Liver (tissue), 9 donors: Measurements from ENCODE around the gene MAD2L2. TPM values are rescaled to one million over a fixed set of nuclear protein-coding genes. Genes with fewer than 3 reads are reported as not detected.

Experiments
- DNase-seq: peaks from one replicate; pipeline ENCODE4 v3.0.0-alpha.2; 2017; ENCODE audit warnings: low spot score
- H3K27ac ChIP-seq, 2 donors: one replicate each; pipeline ENCODE4 v1.7.0; 2013; ENCODE audit warnings: inconsistent platforms in 2 of 2, low read length in 2 of 2, control low read depth in 1 of 2, low read depth in 1 of 2, mild to moderate bottlenecking in 1 of 2
- H3K27me3 ChIP-seq, 4 donors: one replicate each; pipeline versions ENCODE4 v1.6.1 to v1.7.0; 2013; ENCODE audit warnings: low read length in 3 of 4, inconsistent platforms in 1 of 4, mild to moderate bottlenecking in 1 of 4, moderate library complexity in 1 of 4; ENCODE audit not compliant: control insufficient read depth in 4 of 4, insufficient read depth in 4 of 4
- H3K36me3 ChIP-seq, 4 donors: one replicate each; pipeline versions ENCODE4 v1.6.1 to v1.7.0; 2013; ENCODE audit warnings: low read length in 3 of 4, mild to moderate bottlenecking in 3 of 4, low read depth in 1 of 4, moderate library complexity in 1 of 4; ENCODE audit not compliant: control insufficient read depth in 4 of 4, insufficient read depth in 3 of 4
- H3K4me1 ChIP-seq, 4 donors: one replicate each; pipeline versions ENCODE4 v1.6.1 to v1.7.0; 2013; ENCODE audit warnings: low read length in 3 of 4, mild to moderate bottlenecking in 3 of 4, moderate library complexity in 1 of 4; ENCODE audit not compliant: control insufficient read depth in 4 of 4, insufficient read depth in 4 of 4
- H3K4me3 ChIP-seq, 3 donors: one replicate each; pipeline versions ENCODE4 v1.6.1 to v1.7.0; 2013; ENCODE audit warnings: low read length in 3 of 3, control low read depth in 1 of 3, low read depth in 1 of 3, mild to moderate bottlenecking in 1 of 3
- H3K9ac ChIP-seq, 2 donors: one replicate each; pipeline ENCODE4 v1.7.0; 2013; ENCODE audit warnings: low read length in 2 of 2, mild to moderate bottlenecking in 2 of 2, moderate library complexity in 2 of 2, control low read depth in 1 of 2, low read depth in 1 of 2
- H3K9me3 ChIP-seq, 4 donors: one replicate each; pipeline versions ENCODE4 v1.6.1 to v1.7.0; 2013; ENCODE audit warnings: low read length in 3 of 4; ENCODE audit not compliant: control insufficient read depth in 4 of 4
- EGR1 ChIP-seq, 2 donors: IDR thresholded peaks; 2 replicates each; pipeline ENCODE4 v1.6.1; 2016 to 2018; ENCODE audit warnings: antibody characterized with exemption in 2 of 2, low read depth in 2 of 2
- FOXA1 ChIP-seq: IDR thresholded peaks from 2 replicates; pipeline ENCODE4 v1.6.1; 2016; ENCODE audit warnings: antibody characterized with exemption
- GABPA ChIP-seq, 2 donors: IDR thresholded peaks in 1 of 2; conservative IDR thresholded peaks in 1 of 2; 2 replicates each; pipeline ENCODE4 v1.6.1; 2016; ENCODE audit warnings: antibody characterized with exemption in 2 of 2, mild to moderate bottlenecking in 1 of 2, moderate library complexity in 1 of 2
- HNF4A ChIP-seq, 2 donors: conservative IDR thresholded peaks; 2 replicates each; pipeline ENCODE4 v1.6.1; 2016; ENCODE audit warnings: antibody characterized with exemption in 2 of 2, mild to moderate bottlenecking in 2 of 2
- HNF4G ChIP-seq: IDR thresholded peaks from 2 replicates; pipeline ENCODE4 v1.6.1; 2016; ENCODE audit warnings: antibody characterized with exemption
- JUND ChIP-seq, 2 donors: IDR thresholded peaks; 2 replicates each; pipeline ENCODE4 v1.6.1; 2016; ENCODE audit warnings: antibody characterized with exemption in 2 of 2
- RAD21 ChIP-seq, 2 donors: IDR thresholded peaks; 2 replicates each; pipeline ENCODE4 v1.6.1; 2016; ENCODE audit warnings: antibody characterized with exemption in 2 of 2, mild to moderate bottlenecking in 2 of 2
- RXRA ChIP-seq, 2 donors: IDR thresholded peaks; 2 replicates each; pipeline ENCODE4 v1.6.1; 2017 to 2018; ENCODE audit warnings: antibody characterized with exemption in 2 of 2, mild to moderate bottlenecking in 1 of 2
- SP1 ChIP-seq: IDR thresholded peaks from 2 replicates; pipeline ENCODE4 v1.6.1; 2018; ENCODE audit warnings: antibody characterized with exemption, mild to moderate bottlenecking
- TAF1 ChIP-seq: conservative IDR thresholded peaks from 2 replicates; pipeline ENCODE4 v1.6.1; 2016; ENCODE audit warnings: antibody characterized with exemption, mild to moderate bottlenecking
- YY1 ChIP-seq: IDR thresholded peaks from 2 replicates; pipeline ENCODE4 v1.6.1; 2016; ENCODE audit warnings: antibody characterized with exemption, mild to moderate bottlenecking
- WGBS: extraction: QIAGEN DNeasy Blood & Tissue Kit; methylation state at CpG from one replicate; pipeline ENCODE4 v1.1.7; 2013; 5-methylcytosine and 5-hydroxymethylcytosine counted together
- polyA plus RNA-seq, 2 donors: library from polyadenylated mRNA; stranded (reverse) in 1 of 2; unstranded in 1 of 2; fragments of 200-250 nt in 1 of 2; fragments of >200 nt in 1 of 2; fragmentation: Nextera tagmentation in 1 of 2; extraction: Ambion mirVana in 1 of 2; gene quantifications; one replicate each; pipeline versions ENCODE4 v1.2.1 to v1.2.3, GENCODE V29; 2013 to 2015
- total RNA-seq, 2 donors: library from RNA; depleted of rRNA; stranded (reverse); fragments of >200 nt; gene quantifications; one replicate each; pipeline ENCODE4 v1.2.3, GENCODE V29; 2014
- TF ChIP-seq, protein P1 (sequence below): IDR thresholded peaks from 2 replicates; pipeline ENCODE4 v1.6.1; 2016; ENCODE audit warnings: antibody characterized with exemption, mild to moderate bottlenecking
- TF ChIP-seq, protein P2 (sequence below): fragments of 150-350 bp; IDR thresholded peaks from 2 replicates; pipeline ENCODE4 v1.5.1; 2017; ENCODE audit warnings: improper control_type of control experiment, low read depth, low read length; ENCODE audit not compliant: missing input control
- TF ChIP-seq, protein P3 (sequence below): IDR thresholded peaks from 2 replicates; pipeline ENCODE4 v1.6.1; 2016; ENCODE audit warnings: antibody characterized with exemption
- donor health status: healthy.
- donor health status: healthy.
- donor health status: healthy.
- donor health status: healthy.
- donor health status: healthy.

Gene MAD2L2
- total and polyA plus RNA-seq, 4 donors: 17.5 to 43.1 (median 31.9) TPM

DNA sequence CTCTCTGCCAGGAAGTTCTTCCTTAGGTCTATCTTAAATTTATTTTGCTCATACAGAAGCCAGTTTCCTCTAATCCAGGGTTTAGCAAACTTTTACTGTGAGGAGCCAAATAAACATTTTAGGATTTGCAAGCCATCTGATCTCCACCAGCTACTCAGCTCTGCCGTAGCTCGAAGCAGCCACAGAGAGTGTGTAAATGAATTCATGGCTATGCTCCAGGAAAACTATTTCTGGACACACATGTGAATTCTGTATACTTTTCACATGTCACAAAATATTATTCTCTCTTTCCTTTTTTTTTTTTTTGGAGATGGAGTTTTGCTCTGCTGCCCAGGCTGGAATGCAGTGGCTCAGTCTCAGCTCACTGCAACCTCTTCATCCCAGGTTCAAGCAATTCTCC lies 41.6 kb upstream of the MAD2L2 start:
- no peak for DNase-seq
- TF ChIP-seq RXRA (IDR thresholded peaks at IDR 0.05): no peak
- no peak for TF ChIP-seq TAF1
- no peak for TF ChIP-seq HNF4G
- TF ChIP-seq SP1: no peak
- TF ChIP-seq GABPA (IDR thresholded peaks at IDR 0.05 in 1 of 2, conservative IDR thresholded peaks at IDR 0.05 in 1 of 2): no peak
- no peak for TF ChIP-seq RAD21 (IDR thresholded peaks at IDR 0.05)
- no peak for TF ChIP-seq HNF4A (conservative IDR thresholded peaks at IDR 0.05)
- TF ChIP-seq YY1: no peak
- TF ChIP-seq, protein P1, sequence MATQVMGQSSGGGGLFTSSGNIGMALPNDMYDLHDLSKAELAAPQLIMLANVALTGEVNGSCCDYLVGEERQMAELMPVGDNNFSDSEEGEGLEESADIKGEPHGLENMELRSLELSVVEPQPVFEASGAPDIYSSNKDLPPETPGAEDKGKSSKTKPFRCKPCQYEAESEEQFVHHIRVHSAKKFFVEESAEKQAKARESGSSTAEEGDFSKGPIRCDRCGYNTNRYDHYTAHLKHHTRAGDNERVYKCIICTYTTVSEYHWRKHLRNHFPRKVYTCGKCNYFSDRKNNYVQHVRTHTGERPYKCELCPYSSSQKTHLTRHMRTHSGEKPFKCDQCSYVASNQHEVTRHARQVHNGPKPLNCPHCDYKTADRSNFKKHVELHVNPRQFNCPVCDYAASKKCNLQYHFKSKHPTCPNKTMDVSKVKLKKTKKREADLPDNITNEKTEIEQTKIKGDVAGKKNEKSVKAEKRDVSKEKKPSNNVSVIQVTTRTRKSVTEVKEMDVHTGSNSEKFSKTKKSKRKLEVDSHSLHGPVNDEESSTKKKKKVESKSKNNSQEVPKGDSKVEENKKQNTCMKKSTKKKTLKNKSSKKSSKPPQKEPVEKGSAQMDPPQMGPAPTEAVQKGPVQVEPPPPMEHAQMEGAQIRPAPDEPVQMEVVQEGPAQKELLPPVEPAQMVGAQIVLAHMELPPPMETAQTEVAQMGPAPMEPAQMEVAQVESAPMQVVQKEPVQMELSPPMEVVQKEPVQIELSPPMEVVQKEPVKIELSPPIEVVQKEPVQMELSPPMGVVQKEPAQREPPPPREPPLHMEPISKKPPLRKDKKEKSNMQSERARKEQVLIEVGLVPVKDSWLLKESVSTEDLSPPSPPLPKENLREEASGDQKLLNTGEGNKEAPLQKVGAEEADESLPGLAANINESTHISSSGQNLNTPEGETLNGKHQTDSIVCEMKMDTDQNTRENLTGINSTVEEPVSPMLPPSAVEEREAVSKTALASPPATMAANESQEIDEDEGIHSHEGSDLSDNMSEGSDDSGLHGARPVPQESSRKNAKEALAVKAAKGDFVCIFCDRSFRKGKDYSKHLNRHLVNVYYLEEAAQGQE: no peak
- TF ChIP-seq, protein P2, sequence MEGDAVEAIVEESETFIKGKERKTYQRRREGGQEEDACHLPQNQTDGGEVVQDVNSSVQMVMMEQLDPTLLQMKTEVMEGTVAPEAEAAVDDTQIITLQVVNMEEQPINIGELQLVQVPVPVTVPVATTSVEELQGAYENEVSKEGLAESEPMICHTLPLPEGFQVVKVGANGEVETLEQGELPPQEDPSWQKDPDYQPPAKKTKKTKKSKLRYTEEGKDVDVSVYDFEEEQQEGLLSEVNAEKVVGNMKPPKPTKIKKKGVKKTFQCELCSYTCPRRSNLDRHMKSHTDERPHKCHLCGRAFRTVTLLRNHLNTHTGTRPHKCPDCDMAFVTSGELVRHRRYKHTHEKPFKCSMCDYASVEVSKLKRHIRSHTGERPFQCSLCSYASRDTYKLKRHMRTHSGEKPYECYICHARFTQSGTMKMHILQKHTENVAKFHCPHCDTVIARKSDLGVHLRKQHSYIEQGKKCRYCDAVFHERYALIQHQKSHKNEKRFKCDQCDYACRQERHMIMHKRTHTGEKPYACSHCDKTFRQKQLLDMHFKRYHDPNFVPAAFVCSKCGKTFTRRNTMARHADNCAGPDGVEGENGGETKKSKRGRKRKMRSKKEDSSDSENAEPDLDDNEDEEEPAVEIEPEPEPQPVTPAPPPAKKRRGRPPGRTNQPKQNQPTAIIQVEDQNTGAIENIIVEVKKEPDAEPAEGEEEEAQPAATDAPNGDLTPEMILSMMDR: no peak
- no peak for TF ChIP-seq EGR1 (IDR thresholded peaks at IDR 0.05; ENCODE audit: low read depth in 2 of 2)
- TF ChIP-seq JUND (IDR thresholded peaks at IDR 0.05): no peak
- no peak for TF ChIP-seq FOXA1

DNA sequence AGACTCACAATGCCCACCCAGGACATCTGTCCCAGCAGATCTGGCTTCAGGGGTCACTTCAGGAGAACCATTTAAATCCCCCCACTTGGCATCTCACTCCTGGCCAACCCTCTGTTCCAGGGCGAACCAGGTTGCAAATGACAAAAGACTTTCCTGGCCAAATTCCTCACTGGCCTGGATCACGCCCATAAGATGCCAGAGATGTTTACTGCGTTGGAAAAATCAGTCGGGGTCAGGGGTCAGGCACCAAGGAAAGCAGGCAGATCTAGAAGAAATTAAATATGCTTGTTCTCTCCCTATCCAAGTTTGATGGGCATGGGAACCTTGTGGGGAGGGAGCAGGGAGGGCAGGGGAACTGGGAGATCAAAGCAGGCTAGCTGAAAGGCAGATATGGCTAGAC lies 40.4 kb upstream of the MAD2L2 start:
- H3K27ac ChIP-seq: no peak overlapping the region
- no peaks in the 10 kb centered on the region for H3K9me3 ChIP-seq
- TF ChIP-seq, protein P3, sequence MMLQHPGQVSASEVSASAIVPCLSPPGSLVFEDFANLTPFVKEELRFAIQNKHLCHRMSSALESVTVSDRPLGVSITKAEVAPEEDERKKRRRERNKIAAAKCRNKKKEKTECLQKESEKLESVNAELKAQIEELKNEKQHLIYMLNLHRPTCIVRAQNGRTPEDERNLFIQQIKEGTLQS: no peak
- TF ChIP-seq RXRA (IDR thresholded peaks at IDR 0.05): no peak
- no peak for TF ChIP-seq FOXA1
- H3K36me3 ChIP-seq: no peaks in the 10 kb centered on the region
- DNase-seq: no peak
- no peaks in the 10 kb centered on the region for H3K27me3 ChIP-seq
- peaks cover 1 to 9% (median 7%) of the 10 kb centered on the region in 4 donors for H3K4me1 ChIP-seq
- WGBS: 75% methylated on average over 4 of the region's 4 CpGs
- H3K4me3 ChIP-seq: no peak overlapping the region
- H3K9ac ChIP-seq: no peak overlapping the region

More for the DNA sequence above, 41.6 kb upstream of the MAD2L2 start:
- Histone ChIP-seq H3K4me1 (peaks cover 1 to 9% (median 7%) of the 10 kb centered on the region in 4 donors), H3K27me3 (no peaks in the 10 kb centered on the region), H3K9ac (no peak overlapping the region), H3K4me3 (no peak overlapping the region), H3K36me3 (no peaks in the 10 kb centered on the region), H3K9me3 (no peaks in the 10 kb centered on the region), H3K27ac (no peak overlapping the region)
- 75% methylated on average over 2 of the region's 2 CpGs for WGBS
